NCI-H82 (cell line): ENCODE data around the gene SCMH1.
A peak's percentile ranks its signal among the peaks of the same experiment; 100 is the strongest.
"Not testable (repeated sequence)": the region's sequence is repeated elsewhere in the genome, so short reads cannot be mapped to it uniquely, and the experiment has no call there.

Source experiments
- DNase-seq: peaks from one replicate; lab custom pipeline; 2025; lab: John Stamatoyannopoulos, UW

SCMH1 gene

DNA sequence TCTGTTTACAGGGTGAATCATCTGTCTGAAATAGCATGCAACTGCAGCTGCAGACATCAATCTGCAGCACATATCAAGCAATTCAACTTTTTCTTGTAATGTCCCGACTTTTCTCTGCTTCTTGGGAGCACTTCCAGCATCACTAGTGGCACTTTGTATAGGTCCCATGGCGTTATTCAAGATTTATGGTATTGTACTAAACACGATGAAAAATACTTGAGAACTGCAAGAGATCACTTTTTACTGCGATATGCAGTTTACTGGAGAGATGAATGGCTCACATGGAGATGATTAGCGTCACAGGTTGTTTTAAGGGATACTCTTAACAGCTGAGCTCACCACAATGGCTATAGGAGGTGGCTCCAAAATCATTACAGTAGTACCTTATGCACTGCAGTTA is 7.2 kb upstream of the SCMH1 start:
- DNase-seq, result no peak

DNA sequence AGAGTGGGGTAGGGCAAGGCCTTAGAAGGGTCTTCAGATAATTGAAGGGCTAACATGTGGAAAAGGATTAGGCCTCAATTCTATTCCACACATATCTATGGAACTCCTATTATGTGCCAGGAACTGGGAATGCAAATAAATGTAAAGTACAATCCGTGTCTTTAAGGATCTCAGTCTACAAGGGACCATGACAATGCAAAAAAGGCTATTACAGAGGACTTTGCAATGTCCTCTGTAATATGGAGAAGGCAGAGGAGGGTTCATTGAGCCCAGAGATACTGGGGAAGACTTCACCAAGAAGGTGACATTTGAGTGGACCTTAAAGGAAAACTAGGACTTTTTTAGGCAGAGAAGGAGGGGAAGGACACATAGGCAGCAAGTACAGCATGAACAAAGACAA is 4.5 kb upstream of the SCMH1 start:
- no peak for DNase-seq

DNA sequence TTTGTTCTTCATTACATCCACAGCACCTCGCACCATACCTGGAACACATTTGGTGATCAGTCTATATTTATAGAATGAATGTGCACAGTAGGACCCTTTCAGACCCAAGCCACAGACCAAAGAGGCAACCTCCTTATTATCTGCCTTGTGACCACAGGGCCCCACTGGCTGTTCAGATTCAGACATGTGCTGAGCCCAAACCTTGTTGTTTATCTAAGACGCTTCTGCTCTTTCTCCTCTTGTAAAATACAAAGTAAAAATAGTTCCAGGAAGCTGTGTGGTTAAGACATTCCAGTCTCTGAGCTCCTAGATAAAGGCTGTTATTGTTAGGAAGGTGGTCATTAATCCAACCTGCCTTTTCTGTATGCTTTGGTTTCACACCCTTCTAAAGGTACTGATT is 3.6 kb upstream of the SCMH1 start:
- no peak for DNase-seq

DNA sequence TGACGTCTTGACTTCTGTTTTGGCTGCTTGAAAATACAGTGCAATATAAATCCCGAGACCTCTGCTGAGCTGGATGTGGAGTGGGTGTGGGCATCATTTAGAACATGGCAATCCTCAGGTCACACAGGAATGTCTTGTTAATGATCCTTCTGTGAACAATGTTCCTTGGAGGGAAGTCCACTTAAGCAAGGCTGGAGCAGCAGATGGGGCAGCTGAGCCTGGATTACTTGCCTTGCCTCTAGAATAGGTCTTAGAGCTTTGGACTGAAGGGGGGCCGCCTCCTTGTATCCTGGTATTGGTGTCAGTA is 926 bp upstream of the SCMH1 start:
- peak; percentile 97 for DNase-seq

DNA sequence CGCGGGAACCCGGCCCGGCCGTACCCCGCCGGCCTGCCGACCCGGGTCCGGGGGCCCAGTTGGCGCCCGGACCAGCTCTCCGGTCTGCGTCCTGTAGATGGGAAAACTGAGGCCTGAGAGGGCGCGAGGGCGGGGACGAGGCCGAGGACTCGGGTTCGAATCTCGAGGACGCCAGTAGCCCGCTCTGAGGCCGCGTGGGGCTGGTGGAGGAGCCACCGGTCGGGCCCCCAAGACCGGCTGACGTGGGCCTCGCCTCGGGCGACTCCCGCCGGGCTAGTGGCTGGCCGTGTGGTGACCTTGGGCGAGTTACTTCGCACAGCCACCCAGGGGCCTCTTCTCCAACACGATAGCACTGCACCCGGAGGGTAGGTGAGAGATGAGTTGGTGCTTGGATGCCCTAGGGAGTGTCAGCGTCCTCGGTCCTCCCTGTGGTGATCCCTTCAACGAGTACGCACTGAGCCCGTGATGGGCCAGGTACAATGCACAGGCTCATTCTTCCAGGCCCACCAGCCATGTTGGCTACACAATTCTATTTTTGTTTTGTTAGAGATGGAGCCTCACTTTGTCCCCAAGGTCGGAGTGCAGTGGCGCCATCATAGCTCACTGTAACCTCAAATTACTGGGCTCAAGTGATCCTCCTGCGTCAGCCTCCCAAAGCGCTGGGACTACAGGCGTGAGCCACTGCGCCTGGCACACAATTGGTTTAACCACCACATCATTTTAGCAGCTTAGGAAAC is 404 bp upstream of the SCMH1 start:
- peak; percentile 73 for DNase-seq

DNA sequence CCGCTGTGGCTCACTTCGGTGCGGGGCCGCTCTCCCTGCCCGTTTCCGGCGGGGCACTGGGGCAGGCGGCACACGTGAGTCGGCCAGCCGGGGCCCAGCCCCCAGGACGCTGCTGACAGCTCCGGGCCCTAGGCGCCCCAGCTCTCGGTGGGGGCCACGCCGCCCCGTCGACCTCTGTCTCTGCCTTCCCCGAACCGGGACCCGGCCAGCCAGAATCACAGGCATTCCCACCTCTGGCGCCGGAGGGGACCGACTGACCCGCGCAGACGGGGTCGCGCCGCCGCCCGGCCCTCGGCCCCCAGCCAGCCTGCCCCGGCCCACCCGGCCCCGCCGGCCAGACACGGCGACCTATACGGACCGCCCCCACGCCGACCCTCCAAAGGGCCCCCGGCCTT is 755 bp downstream of the SCMH1 start:
- DNase-seq, result peak; percentile 73

DNA sequence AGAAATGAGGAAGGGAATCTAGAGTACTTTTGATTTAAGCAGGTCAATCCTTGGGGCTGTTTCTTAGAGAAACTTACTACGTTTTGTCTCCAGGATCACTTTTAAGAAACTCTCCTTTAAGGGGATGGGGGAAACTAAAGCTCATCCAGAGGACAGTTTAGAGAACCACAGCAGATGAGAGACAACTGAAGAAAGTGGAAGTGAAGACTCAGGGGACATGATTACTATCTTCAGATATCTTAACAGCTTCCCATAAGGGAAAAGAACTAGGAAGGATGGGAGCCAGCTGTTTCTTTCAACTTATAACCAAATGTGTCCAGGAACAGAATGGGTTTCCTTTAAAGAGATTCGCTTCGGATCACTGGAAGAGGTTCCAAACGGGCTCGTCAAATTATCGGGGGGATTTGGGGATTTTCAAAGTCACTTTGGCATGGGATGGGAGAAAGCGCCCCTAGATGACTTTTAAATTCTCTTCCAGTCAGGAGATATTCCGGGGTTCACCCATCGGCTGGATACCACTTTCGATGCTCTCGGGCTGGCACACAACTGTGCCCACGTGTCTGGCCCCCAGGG is 1.2 kb downstream of the SCMH1 start:
- DNase-seq, result peak; percentile 61

DNA sequence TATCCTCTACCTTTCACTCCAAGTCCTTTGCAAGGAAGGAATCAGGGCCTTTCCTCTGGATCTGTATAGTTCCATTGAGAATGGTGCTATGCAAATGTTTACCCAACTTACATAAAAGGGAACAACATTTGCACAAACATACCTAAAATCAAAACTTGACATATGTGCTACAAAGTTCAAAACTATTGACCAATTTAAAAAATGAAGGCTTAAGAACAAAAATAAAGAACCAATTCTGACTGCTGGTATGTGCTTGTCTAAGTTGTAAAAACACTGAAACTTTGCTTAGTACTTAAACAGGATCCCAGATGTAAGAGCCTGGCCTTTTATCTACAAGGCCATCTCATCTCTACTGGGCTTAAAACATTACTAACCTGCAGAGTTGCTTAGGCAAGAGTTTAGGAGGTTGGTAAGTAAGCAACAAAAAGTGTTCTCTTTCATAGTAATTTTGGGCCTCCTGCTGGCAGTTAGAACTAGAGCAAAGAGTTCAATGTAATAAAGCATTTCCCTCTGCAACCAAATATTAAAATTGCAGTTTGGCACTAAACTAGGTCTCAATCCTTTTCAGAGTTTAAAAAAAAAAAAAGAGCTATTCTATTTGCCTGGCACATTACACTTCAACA is 2.0 kb downstream of the SCMH1 start:
- DNase-seq, result peak; percentile 40

DNA sequence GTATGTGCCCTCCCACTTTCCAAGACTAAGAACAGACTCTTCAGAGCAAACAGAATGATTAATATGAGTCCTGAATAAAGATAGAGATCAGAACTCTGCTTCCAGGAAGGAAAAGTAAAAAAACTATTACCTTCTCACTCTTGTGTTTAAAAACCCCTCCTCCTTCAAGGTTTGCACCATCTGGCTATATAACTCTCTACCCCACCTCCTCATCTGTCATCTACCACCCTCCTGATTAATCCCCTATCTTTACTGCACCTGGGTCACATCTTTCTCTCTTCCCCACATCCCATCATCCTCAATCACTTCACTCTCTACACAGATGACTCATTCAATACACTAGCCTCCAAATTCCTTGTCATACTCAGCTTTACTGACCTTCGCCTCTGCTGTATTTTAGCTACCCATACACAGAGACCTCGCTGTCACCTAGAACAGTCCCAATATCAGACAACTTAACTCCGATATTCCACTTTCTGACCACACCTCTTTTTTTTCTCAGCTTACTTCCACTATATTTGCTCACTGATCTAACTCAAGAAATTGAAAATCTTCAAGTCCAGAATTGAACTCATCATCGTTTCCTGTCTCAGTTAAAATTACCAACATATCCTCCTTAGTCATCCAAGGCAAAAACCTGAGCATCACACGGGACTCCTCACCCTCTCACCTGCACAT is 3.7 kb downstream of the SCMH1 start:
- DNase-seq, result peak; percentile 95

DNA sequence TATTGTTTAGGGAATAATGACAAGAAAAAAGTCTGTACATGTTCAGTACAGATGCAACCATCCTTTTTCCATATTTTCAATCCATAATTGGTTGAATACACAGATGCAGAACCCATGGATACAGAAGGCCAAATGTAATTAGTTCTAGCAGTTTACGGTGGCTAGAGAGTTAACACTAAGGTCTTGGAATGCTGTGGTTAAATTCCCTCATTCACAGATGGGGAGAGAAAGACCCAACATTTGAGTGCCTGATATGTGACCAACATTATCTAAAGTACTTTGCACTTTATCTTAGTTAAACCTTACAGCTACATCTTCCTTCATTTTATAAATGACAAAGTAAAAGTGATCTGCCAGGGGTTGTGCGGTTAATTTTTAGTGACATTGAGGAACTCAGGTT is 5.3 kb downstream of the SCMH1 start:
- no peak for DNase-seq

DNA sequence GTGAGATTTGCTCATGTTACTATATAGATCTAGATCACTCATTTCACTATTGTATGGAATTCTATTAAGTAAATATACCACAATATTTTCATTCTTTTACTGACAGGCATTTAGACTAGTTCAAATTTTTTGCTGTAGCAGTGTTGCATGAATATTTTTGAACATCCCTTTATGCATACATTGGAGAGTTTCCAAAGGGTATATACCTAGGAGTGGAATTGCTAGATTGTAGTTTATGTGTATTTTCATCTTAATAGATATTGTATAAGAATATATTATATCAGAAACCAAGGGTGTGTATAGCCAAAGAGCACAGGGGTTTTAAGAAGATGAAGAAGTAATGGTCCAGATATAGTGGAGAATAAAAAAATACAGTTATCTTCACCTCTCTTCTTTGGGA is 6.2 kb downstream of the SCMH1 start:
- no peak for DNase-seq

DNA sequence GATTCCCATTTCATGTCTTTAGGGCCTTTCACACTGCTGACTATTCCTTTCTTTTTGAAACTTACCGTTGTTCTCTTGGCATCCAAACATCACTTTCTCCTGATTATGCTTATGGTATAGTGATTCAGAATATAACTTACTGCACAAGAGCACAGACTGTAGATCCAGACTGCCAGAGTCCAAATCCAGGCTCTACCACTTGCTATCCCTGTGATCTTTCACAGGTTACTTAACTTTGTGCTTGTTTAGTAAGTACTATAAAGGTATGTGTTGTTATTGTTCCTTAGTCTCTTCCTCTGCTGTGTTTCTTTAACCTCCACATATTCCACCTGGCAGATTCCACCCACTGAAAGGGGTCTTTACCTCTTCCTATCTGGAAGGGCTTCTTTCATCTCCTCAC is 8.4 kb downstream of the SCMH1 start:
- DNase-seq, result no peak

DNA sequence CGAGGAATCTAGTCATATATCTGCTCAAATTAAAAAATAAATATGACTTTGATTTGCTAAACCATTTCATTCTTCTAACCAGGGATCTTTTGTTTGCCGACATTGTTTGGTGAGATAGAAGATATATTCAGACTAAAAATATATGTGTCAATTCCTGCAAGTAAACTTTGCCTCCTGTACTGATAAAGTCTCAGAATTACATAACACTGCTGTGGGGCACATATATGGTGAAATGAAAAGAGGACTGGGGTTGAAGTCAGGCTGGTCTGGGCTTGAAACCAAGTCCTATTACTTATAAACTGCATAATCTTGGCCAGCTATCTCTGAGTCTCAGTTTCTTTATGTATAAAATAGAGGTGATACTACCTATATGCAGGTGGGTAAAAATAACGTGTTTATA is 9.8 kb downstream of the SCMH1 start:
- DNase-seq, result no peak

DNA sequence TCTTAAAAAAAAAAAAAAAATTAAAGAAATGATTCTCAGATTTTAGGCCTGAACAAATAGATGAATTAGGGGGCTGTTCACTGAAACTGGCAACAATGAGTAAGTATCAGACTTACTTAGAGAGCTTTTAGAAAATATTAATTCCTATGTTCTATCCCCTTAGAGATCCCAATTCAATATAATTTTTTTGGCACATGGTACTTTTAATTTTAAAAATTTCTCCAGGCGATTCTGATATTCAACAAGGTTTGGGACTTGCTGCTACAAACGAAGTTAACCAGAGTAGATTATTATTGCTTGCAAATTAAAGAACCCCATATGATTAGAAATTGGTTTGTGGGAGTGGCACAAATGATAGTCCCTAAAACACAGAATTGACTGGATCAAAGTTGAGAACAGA is 11.4 kb downstream of the SCMH1 start:
- no peak for DNase-seq

DNA sequence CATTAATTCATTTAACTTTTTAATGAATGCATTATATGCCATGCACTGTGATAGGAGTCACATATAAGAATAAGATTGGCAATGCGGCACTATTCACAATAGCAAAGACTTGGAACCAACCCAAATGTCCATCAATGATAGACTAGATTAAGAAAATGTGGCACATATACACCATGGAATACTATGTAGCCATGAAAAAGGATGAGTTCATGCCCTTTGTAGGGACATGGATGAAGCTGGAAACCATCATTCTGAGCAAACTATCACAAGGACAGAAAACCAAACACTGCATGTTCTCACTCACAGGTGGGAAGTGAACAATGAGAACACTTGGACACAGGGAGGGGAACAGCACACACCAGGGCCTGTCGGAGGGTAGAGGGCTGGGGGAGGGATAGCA is 12.9 kb downstream of the SCMH1 start:
- DNase-seq, result not testable (repeated sequence)

DNA sequence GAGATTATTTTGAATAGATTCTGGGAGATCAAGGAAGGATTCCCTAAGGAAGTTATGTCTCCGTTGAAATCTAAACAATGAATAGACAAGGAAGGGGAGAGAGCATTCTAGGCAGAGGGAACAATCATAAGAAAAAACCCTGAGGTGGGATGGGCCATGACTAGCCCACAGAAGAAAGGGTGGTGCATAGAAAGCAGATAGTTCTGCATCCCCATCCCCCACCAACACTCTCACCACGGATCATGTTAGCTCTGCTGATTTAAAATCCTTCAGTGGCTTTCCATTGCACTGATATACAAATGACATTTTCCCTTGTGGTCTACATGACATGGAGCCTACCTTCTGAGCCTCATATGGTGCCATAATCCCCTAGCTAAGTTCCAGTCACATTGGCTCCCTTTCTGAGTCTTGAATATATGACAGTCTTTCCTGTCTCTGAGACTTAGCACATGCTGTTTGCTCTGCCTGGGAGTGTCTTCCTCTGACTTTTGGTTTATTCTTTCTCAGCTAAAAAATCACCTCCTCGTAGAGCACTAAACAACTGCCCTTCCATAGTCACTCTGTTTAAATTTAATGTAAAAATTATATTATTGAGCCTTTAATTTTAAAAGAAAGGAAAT is 15.2 kb downstream of the SCMH1 start:
- peak; percentile 68 for DNase-seq

DNA sequence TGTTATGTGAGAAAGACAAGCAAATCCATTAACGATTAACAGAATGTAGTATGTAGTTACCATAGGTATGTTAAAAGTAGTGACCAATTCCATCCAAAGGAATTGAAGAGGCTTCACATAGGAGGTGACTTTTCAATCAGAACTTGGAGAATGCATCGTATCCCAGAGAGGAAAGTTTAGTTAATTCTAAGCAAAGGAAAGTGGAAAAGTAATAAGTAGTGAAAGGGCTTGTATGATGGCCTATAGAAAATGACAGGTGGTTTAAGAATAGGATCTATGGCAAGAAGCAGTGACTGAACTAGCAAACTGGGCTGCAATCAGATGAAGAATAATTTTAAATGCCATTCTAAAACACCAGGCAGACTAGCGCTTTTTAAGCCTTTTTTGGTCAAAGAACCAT is 16.6 kb downstream of the SCMH1 start:
- DNase-seq, result no peak

DNA sequence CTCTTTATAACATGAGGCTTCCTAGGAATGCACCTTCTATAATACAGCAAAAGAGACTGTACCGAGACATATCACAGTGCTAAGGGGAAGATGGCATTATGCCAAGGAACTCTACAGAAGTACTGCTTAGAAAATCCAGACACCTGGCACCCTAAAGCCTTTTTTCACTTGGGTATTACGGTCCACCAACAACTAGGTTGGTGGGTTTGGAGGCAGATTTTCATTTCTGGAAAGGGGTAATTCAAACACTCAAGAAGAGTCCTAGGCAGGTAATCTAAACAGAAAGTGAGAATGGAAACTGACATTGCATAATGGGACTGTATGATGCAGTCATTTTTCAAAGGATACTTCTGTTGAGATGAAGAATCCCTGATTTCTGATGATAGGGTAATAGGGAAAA is 19.6 kb downstream of the SCMH1 start:
- peak; percentile 69 for DNase-seq

DNA sequence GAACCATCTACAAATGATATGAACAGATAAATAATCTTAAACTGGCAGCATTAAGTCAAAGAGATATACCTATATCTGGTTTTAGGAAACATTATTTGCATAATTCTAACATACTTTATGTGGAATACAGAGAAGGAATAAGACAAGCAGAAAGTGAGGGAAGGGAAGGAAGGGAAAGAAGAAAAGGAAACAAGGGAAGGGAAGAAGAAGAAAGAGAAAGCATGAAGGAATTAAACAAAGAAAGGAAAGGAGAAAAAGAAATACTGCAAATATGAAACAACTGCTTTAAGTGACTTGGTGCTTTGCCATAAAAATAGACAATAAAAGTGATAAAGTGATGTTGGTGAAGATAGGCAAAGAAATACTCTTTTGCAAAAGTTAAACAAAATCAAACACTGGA is 20.1 kb downstream of the SCMH1 start:
- no peak for DNase-seq

DNA sequence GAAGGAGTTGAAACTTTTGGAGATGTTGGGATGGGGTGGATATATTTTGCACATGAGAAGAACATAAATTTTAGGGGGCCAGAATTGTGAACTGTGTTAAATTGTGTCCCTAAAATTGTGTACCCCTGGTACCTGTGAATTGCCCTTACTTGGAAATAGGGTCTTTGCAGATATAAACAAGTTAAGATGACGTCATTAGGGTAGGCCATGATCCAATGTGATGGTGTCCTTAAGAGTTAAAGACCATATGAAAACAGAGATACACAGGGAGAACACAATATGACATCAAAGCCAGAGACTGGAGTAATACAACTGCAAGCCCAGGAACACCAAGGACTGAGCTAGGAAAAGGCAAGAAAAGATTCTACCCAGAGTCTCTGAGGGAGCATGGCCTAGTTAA is 24.0 kb downstream of the SCMH1 start:
- no peak for DNase-seq

DNA sequence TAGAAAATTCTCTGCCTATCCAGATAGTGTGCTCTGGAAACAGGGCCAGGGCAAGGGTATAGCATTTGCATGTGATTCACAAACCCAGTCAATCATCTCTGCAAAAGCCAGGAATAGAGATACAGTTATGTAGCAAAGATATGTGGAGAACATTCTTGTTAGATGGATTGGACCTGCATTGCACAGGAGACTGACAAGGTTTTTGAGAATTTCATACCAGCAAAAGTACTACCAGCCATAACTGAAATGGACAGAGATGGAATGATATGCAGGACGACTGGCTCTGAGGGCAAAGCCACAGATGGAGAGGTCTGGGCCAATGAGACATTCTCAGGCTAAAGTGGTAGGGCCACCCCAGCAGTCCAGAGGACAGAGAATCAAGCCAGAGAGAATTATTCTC is 24.7 kb downstream of the SCMH1 start:
- DNase-seq, result no peak

DNA sequence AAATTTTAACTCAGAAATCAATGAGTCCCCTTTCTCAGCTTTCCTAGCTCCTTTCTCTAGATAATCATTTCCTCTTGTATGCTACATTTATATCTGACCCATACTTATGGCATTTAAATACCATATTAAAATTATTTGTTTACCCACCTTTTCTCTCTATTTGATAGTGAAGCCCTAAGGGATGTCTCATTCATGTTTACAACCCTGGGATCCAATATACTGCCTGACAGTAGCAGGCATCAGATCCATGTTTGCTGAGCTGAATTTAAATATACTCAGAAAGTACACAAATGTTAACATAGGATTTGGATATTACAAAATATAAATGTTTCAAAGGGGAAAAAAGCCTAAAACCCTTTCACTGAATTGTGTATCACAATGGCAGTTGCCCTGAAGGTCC is 26.5 kb downstream of the SCMH1 start:
- no peak for DNase-seq

DNA sequence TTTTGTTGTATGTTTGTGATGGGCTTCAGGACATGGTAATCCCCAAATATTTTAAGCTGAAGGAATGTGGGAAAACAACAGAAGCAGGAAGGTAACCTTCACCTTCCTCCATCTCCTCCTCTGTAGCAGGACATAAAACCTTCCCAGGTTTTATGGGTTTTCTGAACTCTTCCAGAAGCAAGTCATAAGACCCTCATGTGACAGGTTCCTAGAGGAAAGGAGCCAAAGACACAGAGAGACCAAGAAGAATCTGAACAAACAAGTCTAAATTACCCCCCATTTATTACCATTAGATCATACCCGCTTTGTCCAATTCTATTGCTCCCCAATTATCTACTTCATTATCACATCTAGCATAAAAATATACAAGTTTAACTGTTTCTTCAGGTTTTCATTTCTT is 28.8 kb downstream of the SCMH1 start:
- no peak for DNase-seq
